Keratinocyte (primary cell): Measurements from ENCODE around the gene APELA. TPM values are rescaled to one million over a fixed set of nuclear protein-coding genes. Genes with fewer than 3 reads are reported as not detected.
"Not testable (repeated sequence)": the region's sequence is repeated elsewhere in the genome, so short reads cannot be mapped to it uniquely, and the experiment has no call there.

ENCODE experiments used
- DNase-seq: peaks from one replicate; pipeline ENCODE4 v3.0.0-alpha.2; 2011; ENCODE audit warnings: low read depth, missing footprints, low spot score
- FAIRE-seq: peaks from 2 replicates; lab custom pipeline; 2011; peaks lifted over from hg19 to GRCh38; lab: Jason Lieb, UNC
- H2AFZ ChIP-seq: 2 replicates; pipeline ENCODE4 v1.6.0; 2012; ENCODE audit warnings: low read length, control low read depth, inconsistent platforms; ENCODE audit not compliant: control insufficient read depth
- H3K27ac ChIP-seq: 2 replicates; pipeline ENCODE4 v1.5.1; 2011; ENCODE audit warnings: low read length; ENCODE audit not compliant: control insufficient read depth, insufficient read depth
- H3K27me3 ChIP-seq: 3 replicates; pipeline ENCODE4 v1.6.0; 2011; ENCODE audit warnings: low read length; ENCODE audit not compliant: control insufficient read depth, insufficient read depth; ENCODE audit errors: extremely low read depth
- H3K36me3 ChIP-seq, 2 experiments: 2 replicates in 1 of 2; 3 replicates in 1 of 2; pipeline ENCODE4 v1.5.1; 2011; ENCODE audit warnings: low read length in 2 of 2, mild to moderate bottlenecking in 1 of 2; ENCODE audit not compliant: control insufficient read depth in 2 of 2, insufficient read depth in 2 of 2; ENCODE audit errors: extremely low read depth in 1 of 2
- H3K4me1 ChIP-seq: 3 replicates; pipeline ENCODE4 v1.5.1; 2011; ENCODE audit warnings: low read length; ENCODE audit not compliant: control insufficient read depth, insufficient read depth; ENCODE audit errors: extremely low read depth
- H3K4me2 ChIP-seq: 3 replicates; pipeline ENCODE4 v1.6.0; 2011; ENCODE audit warnings: low read depth, low read length; ENCODE audit not compliant: control insufficient read depth, insufficient read depth; ENCODE audit errors: extremely low read depth
- H3K4me3 ChIP-seq, 3 experiments: fragments of 200-600 bp in 1 of 3; sonication (generic) in 1 of 3; 2 replicates in 2 of 3; 3 replicates in 1 of 3; pipeline ENCODE4 v1.5.1; 2011 to 2016; ENCODE audit warnings: low read length in 3 of 3, mild to moderate bottlenecking in 3 of 3, control low read depth in 2 of 3, inconsistent platforms in 1 of 3, low read depth in 1 of 3, mixed read lengths in 1 of 3, mixed run types in 1 of 3, moderate library complexity in 1 of 3; ENCODE audit not compliant: control insufficient read depth in 2 of 3, insufficient read depth in 2 of 3; ENCODE audit errors: extremely low read depth in 1 of 3
- H3K79me2 ChIP-seq: 2 replicates; pipeline ENCODE4 v1.6.0; 2012; ENCODE audit warnings: low read length; ENCODE audit not compliant: control insufficient read depth, insufficient read depth
- H3K9ac ChIP-seq: 3 replicates; pipeline ENCODE4 v1.6.0; 2011; ENCODE audit warnings: low read length; ENCODE audit not compliant: control insufficient read depth, insufficient read depth; ENCODE audit errors: extremely low read depth
- H3K9me1 ChIP-seq: 3 replicates; pipeline ENCODE4 v1.6.0; 2011; ENCODE audit warnings: low read length; ENCODE audit not compliant: control insufficient read depth, insufficient read depth; ENCODE audit errors: extremely low read depth
- H3K9me3 ChIP-seq: 2 replicates; pipeline ENCODE4 v1.5.1; 2012; ENCODE audit warnings: low read depth, low read length; ENCODE audit not compliant: control insufficient read depth
- H4K20me1 ChIP-seq: 3 replicates; pipeline ENCODE4 v1.6.0; 2011; ENCODE audit warnings: low read length; ENCODE audit not compliant: control insufficient read depth, insufficient read depth; ENCODE audit errors: extremely low read depth
- CTCF ChIP-seq, 3 experiments: IDR thresholded peaks in 1 of 3; conservative IDR thresholded peaks in 1 of 3; optimal IDR thresholded peaks in 1 of 3; 2 replicates in 2 of 3; 3 replicates in 1 of 3; pipeline versions ENCODE3 to v1.5.1; 2011; ENCODE audit warnings: low read length in 3 of 3, mild to moderate bottlenecking in 3 of 3, moderate library complexity in 2 of 3, control low read depth in 1 of 3, inconsistent platforms in 1 of 3; ENCODE audit not compliant: insufficient read depth in 2 of 3; ENCODE audit errors: extremely low read depth in 1 of 3
- EZH2 ChIP-seq: IDR thresholded peaks from one replicate; pipeline ENCODE4 v1.6.1; 2012; ENCODE audit warnings: inconsistent platforms, mild to moderate bottlenecking, low read length, moderate library complexity
- dilution Hi-C: fragments of 300-500 bp; cut with MboI; formaldehyde crosslinking; loops from one replicate; pipeline ENCODE4 v1.7.0; 2020; ENCODE audit warnings: low sequenced_read_pairs; ENCODE audit not compliant: extremely low pct_ligation_motif_present
- polyA plus RNA-seq, 5 experiments: library from polyadenylated mRNA; depleted of rRNA in 3 of 5; stranded (reverse) in 3 of 5; stranded (forward) in 1 of 5; unstranded in 1 of 5; fragments of >200 nt; gene quantifications; 1 replicate in 1 of 5; 2 replicates in 3 of 5; 3 replicates in 1 of 5; pipeline versions ENCODE4 v1.2.1 to v1.2.3, GENCODE V29; 2011 to 2012; ENCODE audit warnings: missing spikeins in 2 of 5, low read depth in 1 of 5, low replicate concordance in 1 of 5

Gene APELA
- polyA plus RNA-seq, 1 donor (not counting 4 experiments of a cell fraction or from before 2014, with no cell fraction given) = not detected

GRCh38 chr4:164933244-164933643 lies 56.3 kb downstream of the APELA start:
- H3K27me3 ChIP-seq = no peaks in the 10 kb centered on the region
- no peaks in the 10 kb centered on the region for H3K36me3 ChIP-seq
- H3K9me3 ChIP-seq = no peaks in the 10 kb centered on the region
- H3K4me3 ChIP-seq = no peak overlapping the region
- H3K4me1 ChIP-seq = peaks cover 10% of the 10 kb centered on the region
- no peak for DNase-seq
- no peaks in the 10 kb centered on the region for H3K79me2 ChIP-seq
- no peak overlapping the region for H3K27ac ChIP-seq
- H3K4me2 ChIP-seq = no peak overlapping the region
- TF ChIP-seq EZH2 (no peak), CTCF (optimal IDR thresholded peaks at IDR 0.05 in 1 of 3, IDR thresholded peaks at IDR 0.05 in 1 of 3, conservative IDR thresholded peaks at IDR 0.05 in 1 of 3; ENCODE audit: extremely low read depth in 1 of 3, insufficient read depth in 2 of 3, low read length in 3 of 3) (no peak)
- no peaks in the 10 kb centered on the region for H4K20me1 ChIP-seq
- no peaks in the 10 kb centered on the region for H3K9me1 ChIP-seq
- dilution Hi-C loops = no loop called here
- no peak overlapping the region for H2AFZ ChIP-seq
- no peak for FAIRE-seq
- H3K9ac ChIP-seq = no peak overlapping the region

GRCh38 chr4:164935363-164935762 lies 58.4 kb downstream of the APELA start:
- Histone ChIP-seq H3K36me3 (no peaks in the 10 kb centered on the region), H3K9me3 (no peaks in the 10 kb centered on the region), H3K9ac (no peak overlapping the region), H3K9me1 (no peaks in the 10 kb centered on the region), H3K79me2 (no peaks in the 10 kb centered on the region), H3K4me2 (no peak overlapping the region), H3K27me3 (no peaks in the 10 kb centered on the region), H3K4me1 (peaks cover 10% of the 10 kb centered on the region), H2AFZ (no peak overlapping the region), H3K27ac (no peak overlapping the region), H4K20me1 (no peaks in the 10 kb centered on the region), H3K4me3 (no peak overlapping the region)
- FAIRE-seq (no peak), DNase-seq (no peak)
- TF ChIP-seq EZH2 (no peak), CTCF (optimal IDR thresholded peaks at IDR 0.05 in 1 of 3, IDR thresholded peaks at IDR 0.05 in 1 of 3, conservative IDR thresholded peaks at IDR 0.05 in 1 of 3; ENCODE audit: extremely low read depth in 1 of 3, insufficient read depth in 2 of 3, low read length in 3 of 3) (peak in 2 of 3 experiments; percentile 14 to 16)
- dilution Hi-C loops = no loop called here

- H3K27ac ChIP-seq, H2AFZ ChIP-seq, H4K20me1 ChIP-seq, H3K4me1 ChIP-seq, H3K9me1 ChIP-seq, DNase-seq, H3K9ac ChIP-seq, H3K9me3 ChIP-seq, H3K79me2 ChIP-seq, FAIRE-seq, H3K36me3 ChIP-seq, H3K4me2 ChIP-seq, H3K27me3 ChIP-seq, dilution Hi-C loops, H3K4me3 ChIP-seq: not testable (repeated sequence)
These were observed 59.1 kb downstream of the APELA start for GRCh38 chr4:164935865-164936606.
